ENCODE data around the gene GRXCR2.
"Not testable (repeated sequence)": the region's sequence is repeated elsewhere in the genome, so short reads cannot be mapped to it uniquely, and the experiment has no call there.

The GRXCR2 gene

GRCh38 chr5:145887217-145887616, 14.4 kb upstream of the GRXCR2 start:
- no peak for DNase-seq (ENCODE audit: extremely low read depth, low read depth)
- TF ChIP-seq CTCF (IDR thresholded peaks at IDR 0.05; ENCODE audit: low read depth, low read length), result no peak

- no peak for DNase-seq (ENCODE audit: extremely low read depth, low read depth)
- TF ChIP-seq CTCF (IDR thresholded peaks at IDR 0.05; ENCODE audit: low read depth, low read length), result no peak
Measured at GRCh38 chr5:145874765-145875164, 2.0 kb upstream of the GRXCR2 start.

GRCh38 chr5:145872486-145872885, 328 bp downstream of the GRXCR2 start:
- DNase-seq (ENCODE audit: extremely low read depth, low read depth), result no peak
- no peak for TF ChIP-seq CTCF (IDR thresholded peaks at IDR 0.05; ENCODE audit: low read depth, low read length)

GRCh38 chr5:145869753-145870152, 3.1 kb downstream of the GRXCR2 start:
- DNase-seq (ENCODE audit: extremely low read depth, low read depth), result no peak
- TF ChIP-seq CTCF (IDR thresholded peaks at IDR 0.05; ENCODE audit: low read depth, low read length), result no peak

GRCh38 chr5:145867806-145868205, 5.0 kb downstream of the GRXCR2 start:
- no peak for DNase-seq (ENCODE audit: extremely low read depth, low read depth)
- no peak for TF ChIP-seq CTCF (IDR thresholded peaks at IDR 0.05; ENCODE audit: low read depth, low read length)

GRCh38 chr5:145864432-145864831, 8.4 kb downstream of the GRXCR2 start:
- DNase-seq (ENCODE audit: extremely low read depth, low read depth), result not testable (repeated sequence)

GRCh38 chr5:145863003-145863402, 9.8 kb downstream of the GRXCR2 start:
- TF ChIP-seq CTCF (IDR thresholded peaks at IDR 0.05; ENCODE audit: low read depth, low read length), result no peak

GRCh38 chr5:145859897-145860296, 12.9 kb downstream of the GRXCR2 start:
- DNase-seq (ENCODE audit: extremely low read depth, low read depth), result no peak
- TF ChIP-seq CTCF (IDR thresholded peaks at IDR 0.05; ENCODE audit: low read depth, low read length), result no peak

More at GRCh38 chr5:145863003-145863402, 9.8 kb downstream of the GRXCR2 start:
- no peak for DNase-seq (ENCODE audit: extremely low read depth, low read depth)
